A673 (cell line): ENCODE measurements around the gene REST. TPM values are rescaled to one million over a fixed set of nuclear protein-coding genes. Genes with fewer than 3 reads are reported as not detected.
"Not testable (repeated sequence)": the region's sequence is repeated elsewhere in the genome, so short reads cannot be mapped to it uniquely, and the experiment has no call there.

Source experiments
- BruUV-seq: library from RNA; stranded (reverse); fragments of 400-500 nt; replicated peaks from 2 replicates; lab custom pipeline; 2021; lab: Mats Ljungman, UMichigan
- CTCF ChIA-PET: fragments of 300-600 bp; sonication (Branson Sonifier 250); formaldehyde crosslinking; loops from one replicate; lab custom pipeline; 2022; ENCODE audit warnings: antibody characterized with exemption; lab: Charles Lee
- POLR2A ChIA-PET: fragments of 300-600 bp; sonication (Branson Sonifier 250); formaldehyde crosslinking; loops from one replicate; lab custom pipeline; 2022; ENCODE audit warnings: antibody characterized with exemption; ENCODE audit not compliant: low non-redundant PET; lab: Charles Lee
- DNase-seq: peaks from one replicate; pipeline ENCODE4 v3.0.0-alpha.2; 2015; ENCODE audit warnings: low spot score
- H3K27ac ChIP-seq: fragments of 200-600 bp; sonication (generic); 2 replicates; pipeline ENCODE4 v1.5.1; 2016; ENCODE audit warnings: mixed run types, low read depth, mild to moderate bottlenecking, mixed read lengths, antibody characterized with exemption, low read length; ENCODE audit not compliant: poor library complexity, severe bottlenecking
- H3K27me3 ChIP-seq: fragments of 200-600 bp; sonication (generic); replicated peaks from 2 replicates; pipeline ENCODE4 v1.6.1; 2017; ENCODE audit warnings: mixed run types, low read depth, mild to moderate bottlenecking, mixed read lengths, antibody characterized with exemption, low read length; ENCODE audit not compliant: insufficient read depth, poor library complexity
- H3K36me3 ChIP-seq: fragments of 200-600 bp; sonication (generic); 2 replicates; pipeline ENCODE4 v1.6.1; 2016; ENCODE audit warnings: mixed run types, mild to moderate bottlenecking, mixed read lengths, antibody characterized with exemption, low read length; ENCODE audit not compliant: insufficient read depth, poor library complexity, severe bottlenecking
- H3K4me1 ChIP-seq: fragments of 200-600 bp; sonication (generic); 2 replicates; pipeline ENCODE4 v1.6.1; 2017; ENCODE audit warnings: mixed run types, mild to moderate bottlenecking, mixed read lengths, antibody characterized with exemption, low read length; ENCODE audit not compliant: insufficient read depth, poor library complexity, severe bottlenecking
- H3K4me3 ChIP-seq: fragments of 200-600 bp; sonication (generic); 2 replicates; pipeline ENCODE4 v1.5.1; 2016; ENCODE audit warnings: low read depth, mixed run types, mild to moderate bottlenecking, mixed read lengths, low read length; ENCODE audit not compliant: poor library complexity, severe bottlenecking
- H3K9me3 ChIP-seq: fragments of 200-600 bp; sonication (generic); 2 replicates; pipeline ENCODE4 v1.6.1; 2016; ENCODE audit warnings: mixed run types, low read depth, mild to moderate bottlenecking, mixed read lengths, antibody characterized with exemption, low read length; ENCODE audit not compliant: poor library complexity, severe bottlenecking
- CTCF ChIP-seq: fragments of 300-800, 200-600 bp; sonication (generic); conservative IDR thresholded peaks from 2 replicates; pipeline ENCODE4 v1.5.1; 2017; ENCODE audit warnings: low read depth, mild to moderate bottlenecking, antibody characterized with exemption, low read length, moderate library complexity, mixed read lengths
- EZH2 ChIP-seq: fragments of 200-600 bp; sonication (generic); IDR thresholded peaks from 2 replicates; pipeline ENCODE4 v1.6.1; 2017; ENCODE audit warnings: borderline replicate concordance, low read depth, mild to moderate bottlenecking, mixed read lengths, antibody characterized with exemption, low read length; ENCODE audit not compliant: poor library complexity, severe bottlenecking
- intact Hi-C: fragments of 100-400 bp; cut with micrococcal nuclease; formaldehyde crosslinking; loops from one replicate; pipeline ENCODE4 v1.10.0; 2022; ENCODE audit not compliant: unreplicated experiment
- total RNA-seq: library from RNA; stranded (reverse); gene quantifications from 2 replicates; pipeline ENCODE4 v1.2.3, GENCODE V29; 2021

REST gene
- total RNA-seq, 1 experiment from 2014 or later: 24.6 TPM

GRCh38 chr4:56914336-56914735 is 6.6 kb downstream of the REST start:
- Histone ChIP-seq H3K4me3 (no peak overlapping the region), H3K36me3 (no peaks in the 10 kb centered on the region), H3K9me3 (no peaks in the 10 kb centered on the region), H3K4me1 (peaks cover 12% of the 10 kb centered on the region), H3K27me3 (no peaks in the 10 kb centered on the region), H3K27ac (no peak overlapping the region)
- ChIA-PET POLR2A (no interaction called here), CTCF (no interaction called here)
- no peak for DNase-seq
- TF ChIP-seq CTCF (no peak), EZH2 (no peak)
- intact Hi-C loops: no loop called here
- BruUV-seq: no TSS peak

GRCh38 chr4:56914977-56915376 is 7.3 kb downstream of the REST start:
- BruUV-seq, intact Hi-C loops, H3K27ac ChIP-seq, H3K27me3 ChIP-seq, POLR2A ChIA-PET, DNase-seq, H3K36me3 ChIP-seq, CTCF ChIA-PET, H3K9me3 ChIP-seq, H3K4me3 ChIP-seq: not testable (repeated sequence)
- H3K4me1 ChIP-seq: peaks cover 12% of the 10 kb centered on the region

- no peaks in the 10 kb centered on the region for H3K9me3 ChIP-seq
- no peak overlapping the region for H3K27ac ChIP-seq
- no peaks in the 10 kb centered on the region for H3K27me3 ChIP-seq
- CTCF ChIA-PET: no interaction called here
- peaks cover 12% of the 10 kb centered on the region for H3K36me3 ChIP-seq
- no peak for DNase-seq
- no peak overlapping the region for H3K4me3 ChIP-seq
- no peak for TF ChIP-seq EZH2
- TF ChIP-seq CTCF: no peak
- intact Hi-C loops: no loop called here
- POLR2A ChIA-PET: no interaction called here
- H3K4me1 ChIP-seq: no peaks in the 10 kb centered on the region
- no TSS peak for BruUV-seq
Observed at GRCh38 chr4:56927196-56927595, 19.5 kb downstream of the REST start.

- peaks cover 5% of the 10 kb centered on the region for H3K4me1 ChIP-seq
- no peak for DNase-seq
- no peak overlapping the region for H3K27ac ChIP-seq
- H3K9me3 ChIP-seq: no peaks in the 10 kb centered on the region
- peaks cover 12% of the 10 kb centered on the region for H3K36me3 ChIP-seq
- no peaks in the 10 kb centered on the region for H3K27me3 ChIP-seq
- no TSS peak for BruUV-seq
- CTCF ChIA-PET: no interaction called here
- POLR2A ChIA-PET: no interaction called here
- H3K4me3 ChIP-seq: no peak overlapping the region
- intact Hi-C loops: no loop called here
- TF ChIP-seq CTCF (no peak), EZH2 (no peak)
Observed at GRCh38 chr4:56930638-56931037, 22.9 kb downstream of the REST start.
